Heart left ventricle (tissue), 16 donors: ENCODE results near the gene DMXL2. TPM values are rescaled to one million over a fixed set of nuclear protein-coding genes. Genes with fewer than 3 reads are reported as not detected.

Experiments
- ATAC-seq, 4 donors: fragments of 200-7000 bp; cut with Tn5 transposase; one replicate each; pipeline ENCODE4 v1.9.1; 2020 to 2022; ENCODE audit warnings: moderate library complexity in 4 of 4, mild to moderate bottlenecking in 3 of 4, moderate number of reproducible peaks in 1 of 4
- DNase-seq, 5 donors: peaks; one replicate each; pipeline ENCODE4 v3.0.0-alpha.2; 2020
- H3K27ac ChIP-seq, 12 donors: fragments of 200-600 bp; sonication (generic) in 4 of 12; one replicate each; pipeline versions ENCODE4 v1.5.0 to v1.8.0; 2016 to 2022; ENCODE audit warnings: mild to moderate bottlenecking in 2 of 12
- H3K27me3 ChIP-seq, 9 donors: fragments of 200-600 bp; sonication (generic) in 2 of 9; one replicate each; pipeline versions ENCODE4 v1.5.1 to v1.8.0; 2016 to 2022; ENCODE audit warnings: mild to moderate bottlenecking in 3 of 9
- H3K36me3 ChIP-seq, 9 donors: fragments of 200-600 bp; sonication (generic) in 2 of 9; one replicate each; pipeline versions ENCODE4 v1.5.0 to v1.8.0; 2018 to 2022; ENCODE audit warnings: mild to moderate bottlenecking in 2 of 9
- H3K4me1 ChIP-seq, 12 donors: fragments of 200-600 bp; sonication (generic) in 4 of 12; one replicate each; pipeline versions ENCODE4 v1.5.0 to v1.8.0; 2016 to 2022; ENCODE audit warnings: mild to moderate bottlenecking in 3 of 12
- H3K4me3 ChIP-seq, 12 donors: fragments of 200-600 bp; sonication (generic) in 4 of 12; one replicate each; pipeline versions ENCODE4 v1.5.0 to v1.8.0; 2017 to 2022; ENCODE audit warnings: mild to moderate bottlenecking in 9 of 12, moderate library complexity in 4 of 12
- H3K9me3 ChIP-seq, 12 donors: fragments of 200-600 bp; sonication (generic) in 4 of 12; one replicate each; pipeline versions ENCODE4 v1.5.0 to v1.8.0; 2016 to 2022; ENCODE audit warnings: mild to moderate bottlenecking in 1 of 12
- POLR2A ChIP-seq, 2 donors: fragments of 450-650 bp; IDR thresholded peaks; one replicate each; pipeline ENCODE4 v1.6.1; 2017; ENCODE audit warnings: antibody characterized with exemption in 2 of 2, mild to moderate bottlenecking in 2 of 2, moderate library complexity in 2 of 2
- WGBS, 4 donors: extraction: QIAGEN DNeasy Blood & Tissue Kit in 2 of 4; methylation state at CpG; one replicate each; pipeline versions ENCODE4 v1.1.5 to v1.1.7; 2013 to 2018; 5-methylcytosine and 5-hydroxymethylcytosine counted together
- intact Hi-C, 10 donors: fragments of 100-400 bp; cut with DNase I; formaldehyde crosslinking; loops; one replicate each; pipeline versions ENCODE4 v1.11.1 to v1.14.2; 2022
- polyA plus RNA-seq, 2 donors: library from polyadenylated mRNA; stranded (reverse); fragments of 200-250 nt; gene quantifications; one replicate each; pipeline ENCODE4 v1.2.3, GENCODE V29; 2013
- total RNA-seq, 9 donors: library from RNA; depleted of rRNA in 2 of 9; stranded (reverse); fragments of >200 nt in 2 of 9; fragmentation: NEBNext Ultra II Directional in 3 of 9; extraction: Animal tissue kit (Norgen Biotek cat#: 25700) in 3 of 9; gene quantifications; one replicate each; pipeline versions ENCODE4 v1.1.0 to v1.2.4, GENCODE V29; 2016 to 2023
- TF ChIP-seq, protein P1 (sequence below), 12 donors: fragments of 200-600 bp; sonication (generic) in 4 of 12; IDR thresholded peaks; one replicate each; pipeline versions ENCODE4 v1.5.0 to v1.8.0; 2018 to 2022; ENCODE audit warnings: antibody characterized with exemption in 12 of 12, mild to moderate bottlenecking in 5 of 12
- donor health status: ischemic (EF 13 %, LVEDD 7.1; RV severe dilation, severe dysfunction).
- donor health status: healthy with polysubstance abuse.
- donor health status: DM: no; HTN: yes; CAD: no.
- donor health status: DM: no; HTN: no; CAD: no.
- donor health status: ischemic (EF 25% LVEDD 6.9; RV normal size, moderate dysfunction).
- donor health status: ischemic (EF 25% LVEDD 5.7; RV mildly dilated, moderate dysfunction).
- donor health status: healthy.
- donor health status: DM: yes; HTN: yes; CAD: no.
- donor health status: ischemic (EF 35%, LVEDD 5.7; RV mildly dilated, moderate dysfunction).
- donor health status: nonischemic (EF 11% LVEDD 7.7; RV severe dilation, severe dysfunction).
- donor health status: DM: yes; HTN: yes; CAD: no.
- donor health status: PGD.
- donor health status: ischemic (EF 29% LVEDD 5.4; RV normal size, mild dysfunction).
- donor health status: nonischemic (EF 23%, LVEDD 6.1; RV moderate dilation, normal function).

DMXL2 gene
- total and polyA plus RNA-seq, 11 donors: 4.5 to 33.5 (median 7.7) TPM

DNA sequence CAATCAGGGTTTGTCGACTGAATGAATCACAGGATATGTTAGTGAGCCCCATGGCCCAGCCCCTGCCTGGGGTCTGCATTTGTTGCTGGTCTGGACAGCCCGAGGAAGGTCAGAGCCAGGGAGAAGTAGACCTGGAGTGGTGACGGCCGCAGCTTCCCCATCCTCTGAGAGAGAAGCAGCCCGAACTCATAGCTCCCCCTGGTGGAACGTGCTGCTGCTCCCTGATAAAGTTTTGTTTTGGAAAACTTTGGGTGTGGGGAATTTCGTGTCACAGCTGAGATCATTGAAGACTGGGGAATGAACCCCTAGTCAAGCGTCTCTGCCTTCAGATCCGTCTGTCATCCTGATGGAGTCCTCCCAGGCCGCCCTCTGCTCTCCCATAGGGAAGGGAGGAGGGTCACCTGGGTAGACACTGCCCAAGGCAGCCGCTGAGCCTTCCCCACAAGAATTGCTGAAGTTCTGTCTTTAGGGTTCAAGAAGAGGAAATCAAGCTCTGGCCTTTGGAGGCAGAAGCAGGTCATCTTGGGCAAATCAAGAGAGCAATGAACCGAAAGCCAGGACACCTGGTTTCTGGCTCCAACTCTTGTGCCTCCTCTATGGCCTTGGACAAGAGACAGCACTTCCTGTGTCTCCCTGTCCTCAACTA, 220.6 kb downstream of the DMXL2 start:
- Histone ChIP-seq H3K4me1 (peaks cover 0 to 3% (median 0%) of the 10 kb centered on the region in 12 donors), H3K27me3 (no peaks in the 10 kb centered on the region), H3K36me3 (no peaks in the 10 kb centered on the region), H3K27ac (no peak overlapping the region), H3K4me3 (no peak overlapping the region), H3K9me3 (no peaks in the 10 kb centered on the region)
- intact Hi-C loops: loop anchor here in 5 of 10 donors (5.0 kb wide), 2 partner anchors 170 to 240 kb away; no protein-coding TSS in a partner anchor
- ATAC-seq (peak; percentile 30 to 71 (median 66)), DNase-seq (peak; percentile 29 to 71 (median 40))
- WGBS, 4 donors: 38 to 50% (median 44%) methylated on average over 12 of the region's 12 CpGs
- TF ChIP-seq, protein P1, sequence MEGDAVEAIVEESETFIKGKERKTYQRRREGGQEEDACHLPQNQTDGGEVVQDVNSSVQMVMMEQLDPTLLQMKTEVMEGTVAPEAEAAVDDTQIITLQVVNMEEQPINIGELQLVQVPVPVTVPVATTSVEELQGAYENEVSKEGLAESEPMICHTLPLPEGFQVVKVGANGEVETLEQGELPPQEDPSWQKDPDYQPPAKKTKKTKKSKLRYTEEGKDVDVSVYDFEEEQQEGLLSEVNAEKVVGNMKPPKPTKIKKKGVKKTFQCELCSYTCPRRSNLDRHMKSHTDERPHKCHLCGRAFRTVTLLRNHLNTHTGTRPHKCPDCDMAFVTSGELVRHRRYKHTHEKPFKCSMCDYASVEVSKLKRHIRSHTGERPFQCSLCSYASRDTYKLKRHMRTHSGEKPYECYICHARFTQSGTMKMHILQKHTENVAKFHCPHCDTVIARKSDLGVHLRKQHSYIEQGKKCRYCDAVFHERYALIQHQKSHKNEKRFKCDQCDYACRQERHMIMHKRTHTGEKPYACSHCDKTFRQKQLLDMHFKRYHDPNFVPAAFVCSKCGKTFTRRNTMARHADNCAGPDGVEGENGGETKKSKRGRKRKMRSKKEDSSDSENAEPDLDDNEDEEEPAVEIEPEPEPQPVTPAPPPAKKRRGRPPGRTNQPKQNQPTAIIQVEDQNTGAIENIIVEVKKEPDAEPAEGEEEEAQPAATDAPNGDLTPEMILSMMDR (IDR thresholded peaks at IDR 0.05): peak; percentile 37 to 63 (median 46)
- TF ChIP-seq POLR2A (IDR thresholded peaks at IDR 0.05): no peak

DNA sequence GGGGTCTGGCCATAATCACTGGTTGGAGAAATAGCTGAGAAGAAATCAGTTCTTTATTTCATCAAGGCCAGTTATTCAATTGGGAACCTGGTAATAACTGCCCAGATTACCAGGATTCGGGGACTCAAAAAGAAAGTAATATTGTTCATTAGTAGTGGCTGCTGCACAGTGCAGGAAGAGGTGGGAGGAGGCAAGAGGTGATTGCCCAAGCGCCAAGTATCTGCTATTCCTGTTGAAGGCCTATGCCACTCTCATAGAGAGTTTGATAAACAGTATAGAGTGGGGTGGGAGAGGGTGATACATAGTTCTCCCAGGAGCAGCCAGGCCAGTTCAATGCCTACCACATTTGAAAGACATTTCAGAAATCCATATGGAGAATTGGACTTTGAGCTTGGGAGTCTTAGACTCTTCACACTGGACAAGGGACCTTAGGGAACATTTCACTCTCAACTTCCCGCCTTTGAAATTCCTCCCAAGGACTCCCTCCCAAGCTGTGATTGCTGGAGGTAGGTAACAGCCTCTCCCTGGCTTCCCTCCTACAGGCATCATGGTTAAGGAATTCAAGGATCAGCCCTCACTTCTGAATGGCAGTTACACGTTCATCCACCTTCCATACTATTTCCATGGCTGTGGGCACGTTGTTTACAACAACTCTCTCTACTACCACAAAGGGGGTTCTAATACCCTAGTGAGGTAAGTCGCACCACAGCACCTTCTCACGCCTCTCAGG, 221.4 kb downstream of the DMXL2 start:
- TF ChIP-seq, protein P1 (IDR thresholded peaks at IDR 0.05): no peak
- no peak for TF ChIP-seq POLR2A (IDR thresholded peaks at IDR 0.05)
- ATAC-seq (no peak), DNase-seq (no peak)
- H3K4me3 ChIP-seq: no peak overlapping the region
- intact Hi-C loops: loop anchor here in 5 of 10 donors (5.0 kb wide), 2 partner anchors 169 to 239 kb away; no protein-coding TSS in a partner anchor
- H3K36me3 ChIP-seq: no peaks in the 10 kb centered on the region
- no peaks in the 10 kb centered on the region for H3K27me3 ChIP-seq
- peaks cover 0 to 3% (median 0%) of the 10 kb centered on the region in 12 donors for H3K4me1 ChIP-seq
- no peaks in the 10 kb centered on the region for H3K9me3 ChIP-seq
- H3K27ac ChIP-seq: no peak overlapping the region
- 84 to 92% (median 87%) methylated on average over 7 of the region's 7 CpGs for WGBS, 4 donors

DNA sequence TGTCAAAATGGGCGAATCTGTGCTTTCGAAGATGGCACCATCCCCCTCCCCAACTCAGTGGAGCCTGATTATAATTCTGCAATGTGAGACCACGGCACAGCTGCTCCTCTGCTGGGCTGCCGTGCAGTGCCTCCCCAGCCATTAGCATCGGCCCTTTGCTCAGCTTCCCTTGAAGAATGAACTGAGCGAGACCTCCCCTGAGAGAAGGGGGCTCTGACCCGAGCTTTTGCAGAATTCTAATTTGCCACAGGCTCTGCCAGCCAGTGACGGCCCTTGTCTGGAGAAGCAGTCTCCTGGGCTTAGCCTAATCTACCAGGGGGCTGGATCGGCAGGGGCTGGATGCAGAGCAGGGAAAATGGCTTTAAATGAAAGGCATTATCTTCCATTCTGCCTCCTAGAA, 223.9 kb downstream of the DMXL2 start:
- Histone ChIP-seq H3K4me3 (no peak overlapping the region), H3K36me3 (no peaks in the 10 kb centered on the region), H3K27ac (no peak overlapping the region), H3K9me3 (no peaks in the 10 kb centered on the region), H3K4me1 (peaks cover 0 to 3% (median 0%) of the 10 kb centered on the region in 12 donors), H3K27me3 (no peaks in the 10 kb centered on the region)
- 64 to 66% (median 65%) methylated on average over 9 of the region's 9 CpGs for WGBS, 4 donors
- TF ChIP-seq POLR2A (IDR thresholded peaks at IDR 0.05): no peak
- TF ChIP-seq, protein P1 (IDR thresholded peaks at IDR 0.05): no peak
- intact Hi-C loops: no loop called here
- DNase-seq: no peak
- no peak for ATAC-seq

Other genes with a start within 250 kb of the DMXL2 start
- under 1 TPM in 2 of 9 donors, not detected in 7; 0.10 to 0.11 TPM for gene SCG3, start 58.7 kb upstream of the DMXL2 start, total RNA-seq
- under 1 TPM in 1 of 2 donors, not detected in 1; 0.04 TPM for gene SCG3, start 58.7 kb upstream of the DMXL2 start, polyA plus RNA-seq
- 1 to 10 TPM; 3.1 to 8.7 (median 5.7) TPM for gene LYSMD2, start 114.9 kb upstream of the DMXL2 start, total RNA-seq
- gene LYSMD2, start 114.9 kb upstream of the DMXL2 start, polyA plus RNA-seq: 1 to 10 TPM; 5.3 to 5.7 TPM
- gene TMOD2, start 128.8 kb upstream of the DMXL2 start, total RNA-seq: 10 to 100 TPM in 1 of 9 donors, 1 to 10 TPM in 8; 1.8 to 10.9 (median 6.4) TPM
- gene TMOD2, start 128.8 kb upstream of the DMXL2 start, polyA plus RNA-seq: 1 to 10 TPM; 1.3 to 3.0 TPM
- gene TMOD3, start 206.9 kb upstream of the DMXL2 start, total RNA-seq: 10 to 100 TPM; 12.1 to 34.8 (median 21.4) TPM
- gene TMOD3, start 206.9 kb upstream of the DMXL2 start, polyA plus RNA-seq: 10 to 100 TPM in 1 of 2 donors, 1 to 10 TPM in 1; 6.3 to 36.5 TPM